Measurements from ENCODE around the gene TMEM38A.

The TMEM38A gene, protein sequence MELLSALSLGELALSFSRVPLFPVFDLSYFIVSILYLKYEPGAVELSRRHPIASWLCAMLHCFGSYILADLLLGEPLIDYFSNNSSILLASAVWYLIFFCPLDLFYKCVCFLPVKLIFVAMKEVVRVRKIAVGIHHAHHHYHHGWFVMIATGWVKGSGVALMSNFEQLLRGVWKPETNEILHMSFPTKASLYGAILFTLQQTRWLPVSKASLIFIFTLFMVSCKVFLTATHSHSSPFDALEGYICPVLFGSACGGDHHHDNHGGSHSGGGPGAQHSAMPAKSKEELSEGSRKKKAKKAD

DNA sequence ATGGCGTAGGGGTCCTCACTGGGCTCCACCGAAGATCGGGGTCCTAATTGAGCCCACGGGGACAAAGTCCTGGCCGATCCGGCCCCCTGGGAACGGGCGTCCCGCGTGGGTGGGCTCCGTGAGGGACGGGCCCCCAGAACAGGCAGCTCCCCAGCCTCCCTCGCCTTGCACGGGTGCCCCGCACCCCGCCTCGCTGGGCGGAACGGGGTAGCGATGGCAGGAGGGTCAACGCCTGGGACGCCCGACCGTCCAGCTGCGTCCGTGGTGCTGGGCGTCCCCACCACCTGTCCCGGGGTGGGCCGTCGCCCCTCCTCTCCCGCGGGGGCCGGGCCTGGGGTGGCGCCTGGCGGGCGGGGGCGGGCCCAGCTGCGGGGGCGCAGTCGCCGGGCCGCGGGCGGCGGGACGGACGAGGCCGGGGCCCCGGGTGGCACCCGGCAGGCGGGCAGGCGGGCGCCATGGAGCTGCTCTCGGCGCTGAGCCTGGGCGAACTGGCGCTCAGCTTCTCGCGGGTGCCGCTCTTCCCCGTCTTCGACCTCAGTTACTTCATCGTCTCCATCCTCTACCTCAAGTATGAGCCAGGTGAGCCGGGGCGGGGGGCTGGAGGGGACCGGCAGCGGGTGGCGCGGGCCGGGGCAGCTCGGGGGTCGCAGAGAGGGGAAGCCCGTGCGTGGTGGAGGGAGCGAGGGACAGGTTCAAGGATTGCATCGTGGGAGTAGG lies at the start of gene TMEM38A:
TSS of gene TMEM38A (plus strand) at position 377 of the 717 bp plus-strand sequence. CDS start at position 456, 79 bp downstream.
- no peak for DNase-seq

DNA sequence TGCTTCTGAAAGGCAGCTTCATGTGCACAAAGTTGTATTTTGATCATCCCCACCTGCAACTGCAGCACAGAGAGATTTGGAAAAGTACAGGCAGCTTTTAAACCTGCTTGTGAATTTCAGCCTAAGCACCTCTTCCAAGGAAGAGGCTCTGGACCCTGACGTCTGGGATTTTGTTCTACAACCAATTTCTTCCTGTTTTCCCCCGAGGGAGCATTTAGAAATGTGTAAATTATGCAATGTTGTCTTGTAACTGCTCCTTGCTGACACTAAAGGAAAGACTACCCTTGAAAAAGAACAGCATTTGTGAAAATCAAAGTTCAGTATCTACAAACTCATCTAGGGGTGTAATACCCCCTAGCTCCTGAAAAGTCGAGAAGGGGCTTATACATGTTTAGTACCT lies 48.3 kb upstream of the TMEM38A start:
- DNase-seq: no peak

DNA sequence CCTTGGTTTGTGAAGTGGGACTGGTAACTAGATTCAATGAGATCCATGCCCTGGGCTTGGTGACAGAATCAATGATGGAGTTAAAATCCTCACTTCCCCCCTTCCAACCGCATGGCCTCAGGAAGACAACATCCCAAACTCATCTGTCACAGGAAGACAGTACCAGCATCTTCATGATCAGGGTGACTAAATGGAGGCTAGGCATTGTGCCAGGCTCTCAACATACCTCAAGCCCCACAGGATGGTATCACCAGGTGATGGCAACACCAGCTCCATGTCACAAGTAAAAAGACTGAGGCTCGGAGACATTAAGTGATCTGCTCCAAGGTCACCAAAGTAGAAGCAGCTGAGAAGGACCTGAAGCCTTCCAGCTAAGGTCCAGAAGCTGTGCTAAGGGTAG lies 47.1 kb upstream of the TMEM38A start:
- DNase-seq: no peak

DNA sequence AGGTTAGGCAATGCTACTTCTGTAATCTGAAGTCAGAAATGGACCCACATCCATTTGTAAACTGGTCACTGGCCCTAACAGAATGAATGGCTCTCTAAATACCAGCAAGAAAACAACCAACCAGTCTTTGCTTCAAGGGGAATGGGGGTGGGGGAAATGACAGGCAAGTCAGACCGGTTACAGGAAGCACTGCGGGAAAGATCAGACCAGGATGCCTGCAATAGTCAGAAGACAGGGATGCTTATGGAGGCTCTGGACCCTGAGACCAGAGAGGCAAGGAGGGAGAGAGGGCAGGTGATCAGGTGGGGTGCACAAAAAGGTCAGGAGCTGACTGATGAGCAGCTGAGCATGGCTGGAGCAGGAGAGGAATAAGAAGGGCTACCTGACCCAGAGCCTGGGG lies 46.0 kb upstream of the TMEM38A start:
- DNase-seq: no peak

DNA sequence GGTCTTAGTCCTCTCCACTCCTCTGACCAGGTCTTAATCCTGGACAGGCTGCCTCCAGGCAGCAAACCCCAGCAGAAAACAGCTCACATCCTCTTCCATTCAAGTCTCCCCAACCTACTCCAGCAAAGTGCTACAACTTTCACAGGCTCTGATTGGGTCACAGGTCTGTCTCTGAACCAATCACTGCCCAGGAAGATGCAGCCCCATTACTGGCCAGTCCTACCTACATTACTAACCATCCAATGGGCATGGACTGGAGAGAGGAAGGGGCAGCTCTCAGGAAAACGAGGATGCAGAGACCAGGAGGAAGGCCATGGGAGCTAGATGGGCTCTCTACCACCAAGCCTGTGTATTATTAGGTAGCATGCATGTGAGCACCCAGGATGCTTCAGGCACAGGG lies 45.1 kb upstream of the TMEM38A start:
- no peak for DNase-seq

DNA sequence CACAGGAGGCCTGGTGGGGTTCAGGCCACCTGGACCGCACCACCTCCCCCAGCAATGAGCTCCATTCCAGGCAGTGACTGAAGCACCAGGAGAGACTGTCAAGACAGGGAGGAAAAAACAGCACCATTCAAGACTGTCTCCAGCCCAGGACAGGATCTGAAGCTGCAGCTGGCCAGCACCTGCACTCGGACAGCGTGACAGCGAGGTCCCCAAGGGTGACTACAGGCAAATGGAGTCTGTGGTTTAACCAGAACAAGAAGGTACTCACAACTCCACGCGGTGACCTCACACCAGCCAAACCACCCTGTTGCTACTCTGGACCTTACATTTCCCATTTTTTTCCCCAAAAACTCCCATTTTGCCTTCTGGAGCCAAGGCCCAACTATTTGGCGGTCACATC lies 42.7 kb upstream of the TMEM38A start:
- DNase-seq: no peak

DNA sequence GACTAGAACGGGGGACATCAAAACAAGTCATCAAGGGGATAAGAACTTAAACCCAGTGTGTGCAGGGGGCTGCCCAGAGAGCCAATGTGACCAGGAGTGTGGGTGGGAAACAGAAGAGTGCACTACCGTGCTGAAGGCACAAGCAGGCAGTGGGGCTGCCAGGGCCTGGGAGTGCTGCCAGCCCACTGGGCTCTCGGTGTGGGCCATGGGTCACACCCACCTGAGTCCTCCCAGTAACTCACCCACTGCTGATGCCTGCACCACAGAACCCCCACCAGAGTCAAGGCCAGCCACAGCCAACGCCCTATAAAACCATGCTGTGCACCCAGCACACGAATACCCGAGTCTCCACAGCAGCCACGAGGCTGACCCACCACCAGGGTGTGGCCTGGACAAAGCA lies 41.5 kb upstream of the TMEM38A start:
- no peak for DNase-seq

DNA sequence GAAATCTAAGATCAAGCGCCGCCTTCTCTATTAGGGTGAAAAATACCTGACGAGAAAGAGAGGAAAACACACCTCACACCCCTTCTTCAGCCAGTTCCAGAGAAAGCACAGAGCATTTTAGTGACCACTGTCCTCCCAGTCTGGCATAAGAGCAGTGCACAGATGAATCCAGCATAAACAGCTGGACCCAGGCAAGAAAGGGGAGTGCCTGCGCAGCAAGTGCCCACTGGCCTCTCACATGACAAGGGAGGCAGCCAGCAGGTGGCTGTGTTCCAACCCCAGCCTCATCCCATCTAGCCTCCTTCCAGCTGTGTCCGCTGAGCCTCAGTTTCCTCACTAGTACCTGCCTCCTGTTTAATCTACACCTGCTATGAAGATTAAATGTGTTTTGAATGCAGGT lies 40.9 kb upstream of the TMEM38A start:
- DNase-seq: no peak

DNA sequence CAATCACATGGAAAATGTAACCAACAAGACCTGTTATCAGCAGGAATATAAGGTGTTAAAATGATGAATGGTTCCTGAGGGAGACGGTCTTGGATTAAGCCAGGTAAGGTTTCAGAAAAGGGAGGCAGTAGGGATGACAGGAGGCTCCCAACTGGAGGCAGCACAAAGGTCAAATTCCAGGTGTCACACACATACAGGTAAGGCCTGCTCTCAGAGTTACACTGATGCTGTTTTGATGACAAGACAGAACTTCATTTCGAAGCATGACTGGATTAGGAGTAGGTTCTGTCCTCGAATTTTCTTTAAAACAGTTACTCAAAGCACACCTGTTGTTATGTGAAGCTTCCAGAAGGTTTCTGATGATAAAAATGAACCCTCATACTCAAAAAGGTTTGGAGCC lies 40.4 kb upstream of the TMEM38A start:
- no peak for DNase-seq

DNA sequence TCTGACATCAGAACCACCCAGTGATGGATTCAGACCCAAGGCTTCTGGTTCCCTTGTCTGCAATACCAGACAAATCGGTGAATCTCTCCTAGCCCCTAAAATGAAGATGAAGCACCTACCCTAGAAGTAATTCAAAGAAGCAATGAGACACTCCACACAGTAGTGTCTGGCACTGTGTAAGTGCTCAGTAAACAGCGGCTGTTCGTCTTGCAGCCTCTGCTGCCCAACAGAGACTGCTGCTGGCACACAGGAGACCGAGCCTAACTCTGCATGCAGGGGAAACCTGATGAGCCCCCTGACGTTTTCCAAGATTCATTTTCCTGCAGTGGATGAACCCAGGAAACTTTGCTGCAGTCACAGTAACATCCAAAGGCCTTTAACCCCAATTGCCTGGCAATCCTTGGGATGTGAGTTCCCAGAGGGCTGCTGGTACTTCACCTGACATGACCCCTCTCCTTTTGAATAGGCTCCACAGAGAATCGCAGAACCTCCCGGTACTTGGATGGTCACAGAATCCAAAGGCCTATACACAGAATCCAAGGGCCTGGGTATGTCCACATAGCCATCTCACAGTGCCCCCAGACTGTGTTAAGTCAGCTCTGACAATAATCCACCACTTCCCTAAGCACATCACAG lies 39.7 kb upstream of the TMEM38A start:
- no peak for DNase-seq

DNA sequence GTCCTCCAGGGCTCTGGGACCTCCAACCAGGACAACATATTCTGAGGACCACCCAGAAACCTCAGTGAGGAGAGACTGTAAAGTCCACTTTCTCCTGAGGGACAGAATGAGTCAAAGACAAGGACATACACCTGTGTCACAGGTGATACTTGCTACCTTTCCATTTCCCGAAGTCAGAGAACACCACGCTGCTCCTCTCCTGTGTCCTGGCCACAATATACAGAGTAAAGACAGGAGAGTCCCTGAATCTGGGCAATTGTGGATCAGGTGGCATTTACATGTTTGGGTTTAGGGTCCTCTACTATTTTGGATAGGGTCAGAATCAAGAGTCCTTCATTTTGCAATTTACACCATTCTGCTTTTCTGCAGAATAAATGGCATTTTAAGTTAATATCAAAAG lies 37.9 kb upstream of the TMEM38A start:
- DNase-seq: no peak

DNA sequence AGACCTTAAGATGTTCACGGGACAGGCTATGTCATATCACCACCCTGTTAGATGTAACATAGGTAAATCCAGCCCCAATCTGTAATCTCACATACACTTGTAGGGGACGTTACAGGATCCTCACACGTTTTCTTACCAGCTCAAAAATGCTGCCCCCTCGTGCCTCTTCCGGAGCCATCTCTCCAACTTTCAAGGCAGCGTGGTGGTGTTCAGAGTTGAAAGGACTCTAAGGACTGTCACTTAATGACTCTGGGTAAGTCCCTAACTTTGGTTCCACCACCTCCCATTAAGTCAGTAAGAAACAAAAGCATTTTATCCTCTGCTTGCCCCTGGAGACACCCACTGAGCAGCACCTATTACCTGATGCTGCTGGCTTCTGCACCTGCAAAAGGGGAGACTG lies 37.4 kb upstream of the TMEM38A start:
- no peak for DNase-seq

DNA sequence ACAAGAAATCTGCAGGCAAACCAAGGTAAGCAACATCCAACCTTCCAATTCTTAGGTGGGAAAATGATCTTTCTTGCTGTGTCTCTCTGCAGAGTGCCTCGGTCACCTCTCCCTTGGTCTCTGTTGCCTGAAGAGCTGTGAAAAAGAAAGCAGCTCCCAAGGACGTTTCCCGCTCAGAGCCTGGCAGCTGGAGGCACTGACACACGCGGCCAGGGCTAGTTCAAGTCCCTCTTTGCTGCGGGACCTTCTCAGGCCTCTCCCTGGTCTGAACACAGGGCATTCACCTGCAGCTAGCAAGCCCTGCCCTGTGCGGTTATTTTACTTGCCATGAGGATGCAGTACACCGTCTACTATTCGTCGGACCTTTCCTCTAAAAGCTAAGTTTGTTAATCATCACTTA lies 36.7 kb upstream of the TMEM38A start:
- DNase-seq: no peak

DNA sequence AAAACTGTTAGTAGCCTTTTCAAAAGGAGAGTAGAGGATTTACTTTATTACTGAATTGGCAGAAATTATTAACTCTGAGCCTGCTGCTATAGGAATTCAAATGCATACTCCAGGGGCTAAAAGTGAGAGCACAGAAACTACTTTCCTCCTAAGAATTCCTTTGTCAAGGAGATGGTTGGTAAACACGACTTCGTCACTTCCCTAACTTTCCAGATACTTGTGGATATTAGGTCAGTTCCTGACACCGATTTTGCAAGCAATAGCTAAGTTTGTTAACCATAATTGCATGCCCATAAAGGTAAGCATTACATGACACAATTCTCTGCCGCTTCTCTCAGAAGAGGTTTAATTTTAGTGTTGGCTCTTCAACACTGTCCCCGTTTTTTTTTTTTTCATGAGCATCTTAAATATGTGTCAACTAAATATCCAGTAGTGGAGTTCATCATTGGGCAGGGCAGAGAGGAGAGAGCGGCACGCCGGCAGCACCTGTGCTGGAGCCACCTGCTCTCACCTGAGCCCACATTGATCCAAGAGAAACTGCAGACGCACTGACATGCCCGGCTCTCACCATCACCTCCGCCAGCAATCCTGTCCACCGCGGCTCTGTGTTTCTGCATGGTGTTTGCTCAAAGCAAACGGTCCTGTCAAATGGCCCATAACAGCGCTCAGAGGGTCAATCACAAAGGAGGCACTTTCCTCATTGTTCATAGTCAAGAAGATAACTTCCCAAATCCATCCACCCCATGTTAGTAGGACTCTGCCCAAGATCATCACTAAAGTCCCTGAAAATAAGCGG lies 35.6 kb upstream of the TMEM38A start:
- no peak for DNase-seq

DNA sequence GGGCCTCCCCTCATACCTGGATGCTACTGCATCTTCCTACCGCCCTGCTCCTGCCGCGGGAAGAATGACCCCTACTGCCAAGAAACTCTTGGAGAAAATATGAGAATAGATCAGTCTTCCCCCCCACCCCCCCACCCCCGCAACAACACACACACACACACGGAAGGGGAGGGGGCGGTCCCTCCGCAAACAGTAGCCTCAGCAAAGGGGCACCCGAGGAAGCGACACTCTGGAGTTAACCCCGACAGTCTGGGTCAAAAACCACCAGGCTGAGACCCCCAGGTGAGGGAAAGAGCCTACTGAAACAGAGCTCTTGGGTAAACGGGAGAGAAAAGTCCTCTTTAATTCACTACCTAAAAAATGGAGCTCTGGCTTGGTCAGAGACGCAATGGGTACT lies 34.1 kb upstream of the TMEM38A start:
- DNase-seq: no peak

DNA sequence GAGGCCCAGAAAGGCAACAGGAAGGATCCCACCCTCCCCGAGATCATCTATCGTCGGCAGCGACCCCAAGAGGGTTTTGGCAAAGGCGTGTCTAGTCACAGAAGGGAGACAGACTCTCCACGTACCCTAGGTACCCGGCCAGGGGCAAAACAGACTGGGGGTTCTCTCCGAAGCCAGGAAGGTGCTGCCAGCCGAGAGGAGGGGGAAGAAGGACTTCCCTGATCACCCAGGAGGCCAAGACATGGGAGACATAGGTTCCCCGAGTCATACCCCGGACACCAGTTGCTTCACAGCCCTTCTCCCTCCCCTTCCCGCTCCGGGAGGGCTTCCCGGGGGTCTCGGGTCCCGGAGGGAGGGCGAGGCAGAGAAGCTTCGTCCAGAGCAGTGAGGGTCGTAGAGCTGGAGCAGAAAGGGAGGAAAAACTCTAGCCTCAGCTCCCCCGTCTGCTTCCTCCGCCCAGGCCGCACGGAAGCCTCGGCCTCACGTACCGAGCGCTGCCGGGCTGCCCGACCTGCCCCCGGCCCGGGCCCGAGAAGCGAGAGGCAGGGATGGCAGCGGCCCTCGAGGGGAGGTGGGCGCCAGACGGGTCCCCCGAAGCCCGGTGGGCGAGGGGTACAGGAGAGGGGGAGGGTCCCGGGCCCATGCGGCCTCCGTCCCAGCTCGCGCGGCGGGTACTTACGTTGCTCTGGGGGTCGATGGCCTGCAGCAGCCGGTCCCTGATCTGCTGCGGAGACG lies 33.6 kb upstream of the TMEM38A start:
- no peak for DNase-seq

DNA sequence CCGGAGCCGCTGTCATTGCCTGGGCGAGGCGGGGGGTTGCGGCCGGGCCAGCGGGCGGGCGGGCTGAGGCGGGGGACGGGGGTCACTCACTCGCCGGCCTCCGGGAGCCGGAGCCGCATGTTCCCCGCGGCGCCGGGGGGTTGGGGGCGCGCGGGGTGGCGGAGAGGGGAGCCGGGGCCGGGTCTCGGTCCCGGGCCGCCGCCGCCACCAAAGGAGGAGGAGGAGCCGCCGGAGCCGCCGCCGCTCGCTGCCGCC lies 33.1 kb upstream of the TMEM38A start:
- DNase-seq: no peak

DNA sequence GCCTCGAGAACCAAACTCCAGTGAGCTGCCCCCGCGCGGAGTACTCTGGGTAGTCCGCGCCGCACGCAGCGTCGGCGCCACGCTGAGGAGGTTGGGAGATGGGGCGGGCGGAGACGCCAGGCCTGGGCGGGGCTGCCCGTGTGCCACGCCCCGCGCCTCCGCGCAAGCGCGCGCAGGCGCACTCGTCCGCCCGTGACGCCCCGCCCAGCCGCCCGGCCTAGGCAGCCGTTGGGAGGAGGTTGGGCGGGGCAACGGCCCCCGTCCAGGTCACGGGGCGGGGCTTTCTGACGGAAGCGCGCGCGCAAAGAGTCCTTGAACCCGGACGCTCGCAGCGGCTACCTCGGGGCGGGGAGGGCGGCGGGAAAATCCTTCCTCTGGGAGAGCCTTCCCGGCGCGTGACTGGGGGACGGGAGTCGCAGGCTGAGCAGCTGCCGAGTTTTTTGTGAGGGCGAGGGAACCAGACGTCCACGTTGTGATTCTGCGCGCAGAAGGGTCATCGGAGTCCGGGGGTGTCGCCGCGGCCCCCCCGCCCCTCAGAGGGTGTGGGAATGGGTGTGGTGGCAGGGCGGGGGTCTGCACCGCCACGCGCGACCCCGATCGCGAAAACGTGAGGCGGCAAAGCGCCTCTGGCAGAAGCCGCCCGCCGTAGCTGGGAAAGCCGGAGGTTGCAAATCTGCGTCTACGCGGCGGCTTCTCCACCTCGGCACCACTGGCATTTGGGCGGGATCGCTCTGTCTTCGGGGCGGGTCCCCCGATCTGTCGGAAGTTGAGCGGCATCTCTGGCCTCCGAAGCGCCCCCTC lies 32.6 kb upstream of the TMEM38A start, which contains the start of gene MED26:
TSS of gene MED26 (minus strand) at position 22 of the 801 bp plus-strand sequence. CDS start 261 bp downstream, outside the sequence.
- DNase-seq: peak; percentile 99

DNA sequence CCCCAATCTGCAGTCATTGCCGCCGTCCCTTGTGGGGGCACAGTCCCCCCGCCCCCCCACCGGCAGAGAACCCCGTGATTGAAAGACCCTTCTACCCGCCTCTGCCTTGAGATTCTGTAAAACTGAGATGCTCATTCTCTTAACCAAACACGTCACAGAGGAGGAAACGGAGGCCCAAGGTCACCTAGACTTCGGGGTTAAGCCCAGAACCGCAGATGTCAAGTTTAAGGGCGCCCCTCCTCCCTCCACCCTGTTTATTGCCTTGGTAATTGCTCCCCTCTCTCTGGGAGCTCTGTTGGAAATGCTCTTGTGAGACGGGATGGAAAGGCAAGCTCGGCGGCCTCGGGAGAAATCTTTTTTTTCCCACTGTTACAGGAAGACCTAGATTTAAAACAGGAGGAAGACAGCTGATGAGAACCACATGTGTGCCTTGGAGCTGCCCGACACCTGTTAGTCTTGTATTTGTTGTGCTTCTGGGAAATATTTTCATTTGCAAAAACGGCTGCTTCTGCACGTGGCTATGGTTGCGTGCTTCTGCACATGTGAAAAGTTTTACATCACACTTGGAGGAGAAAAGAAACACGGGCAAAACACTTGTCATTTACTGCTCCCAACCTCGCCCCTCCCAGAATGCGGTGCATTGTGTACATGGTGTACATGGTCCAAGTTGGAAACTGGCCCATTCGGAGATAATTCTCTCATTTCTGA lies 31.8 kb upstream of the TMEM38A start:
- DNase-seq: no peak

DNA sequence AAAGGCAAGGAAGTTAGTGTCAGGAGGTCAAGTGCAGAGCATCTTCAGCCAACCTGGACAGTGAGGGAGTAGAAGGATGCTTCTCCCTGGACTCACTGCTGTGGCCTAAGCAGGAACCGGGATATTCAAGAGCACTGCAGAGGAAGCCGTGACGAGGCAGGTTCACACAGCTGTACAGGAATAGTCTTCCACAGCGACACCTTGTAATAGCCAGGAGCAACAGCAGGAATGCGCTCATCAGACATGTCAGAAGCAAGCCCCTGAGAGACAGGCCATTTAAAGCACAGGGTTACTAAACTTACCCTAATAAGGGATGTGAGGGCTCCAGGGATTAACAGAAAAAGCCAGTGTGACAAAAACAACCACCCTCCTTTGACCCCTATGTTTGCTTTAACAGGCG lies 29.5 kb upstream of the TMEM38A start:
- DNase-seq: no peak

DNA sequence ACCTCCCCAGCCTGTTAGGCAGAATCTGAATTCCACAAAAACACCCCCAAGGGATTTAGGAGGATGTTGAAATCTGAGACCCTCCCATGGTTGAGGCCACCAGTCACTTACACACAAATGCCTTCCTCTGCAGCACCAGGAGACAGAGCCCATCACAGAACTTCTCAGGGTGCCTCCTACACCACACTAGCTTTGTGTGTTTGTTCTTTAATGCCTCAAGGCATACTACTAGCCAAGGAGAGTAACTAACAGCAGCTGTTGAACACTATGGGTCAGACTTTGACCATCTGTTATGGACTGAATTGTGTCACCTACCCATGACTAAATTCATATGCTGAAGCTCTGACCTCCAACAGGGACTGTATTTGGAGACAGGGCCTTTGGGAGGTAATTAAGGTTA lies 23.4 kb upstream of the TMEM38A start:
- DNase-seq: no peak
